Measurements from ENCODE around the gene GEN1.

GRCh38 chr2:17758118-17758517 lies 4.2 kb downstream of the GEN1 start:
- TF ChIP-seq ZZZ3 (IDR thresholded peaks at IDR 0.05; ENCODE audit: control insufficient read depth, insufficient read length, low read depth) (no peak), ZBTB33 (IDR thresholded peaks at IDR 0.05) (no peak)
